CD4-positive, alpha-beta memory T cell (primary cell): ENCODE data around the gene C3orf52. TPM values are rescaled to one million over a fixed set of nuclear protein-coding genes. Genes with fewer than 3 reads are reported as not detected.
A peak's percentile ranks its signal among the peaks of the same experiment; 100 is the strongest.

Experiments used
- CTCF ChIA-PET: fragments of 350-600 bp; sonication (Branson Sonifier 250); formaldehyde crosslinking; loops from one replicate; lab custom pipeline; 2021; ENCODE audit warnings: inconsistent platforms; ENCODE audit not compliant: partially characterized antibody; lab: Charles Lee
- POLR2A ChIA-PET: fragments of 350-600 bp; sonication (Branson Sonifier 250); formaldehyde crosslinking; loops from one replicate; lab custom pipeline; 2021; ENCODE audit not compliant: partially characterized antibody; lab: Charles Lee
- DNase-seq, 5 donors: peaks; one replicate each; pipeline versions ENCODE4 v3.0.0 to v3.0.0-alpha.2; 2020 to 2022; ENCODE audit warnings: mixed read lengths in 1 of 5
- H3K27ac ChIP-seq: one replicate; pipeline ENCODE4 v1.7.0; 2013; ENCODE audit warnings: low read depth, low read length
- H3K27me3 ChIP-seq: 2 replicates; pipeline ENCODE4 v1.7.0; 2013; ENCODE audit warnings: mild to moderate bottlenecking, low read length, moderate library complexity; ENCODE audit not compliant: insufficient read depth
- H3K36me3 ChIP-seq: 2 replicates; pipeline ENCODE4 v1.7.0; 2013; ENCODE audit warnings: mild to moderate bottlenecking, low read length, moderate library complexity; ENCODE audit not compliant: insufficient read depth
- H3K4me1 ChIP-seq: 2 replicates; pipeline ENCODE4 v1.7.0; 2013; ENCODE audit warnings: mild to moderate bottlenecking, low read length, moderate library complexity; ENCODE audit not compliant: insufficient read depth
- H3K4me3 ChIP-seq, 2 donors: one replicate each; pipeline ENCODE4 v1.7.0; 2013; ENCODE audit warnings: low read length in 2 of 2, mild to moderate bottlenecking in 1 of 2
- H3K9me3 ChIP-seq, 2 donors: one replicate each; pipeline ENCODE4 v1.7.0; 2013; ENCODE audit warnings: low read length in 2 of 2, control low read depth in 1 of 2; ENCODE audit not compliant: control insufficient read depth in 1 of 2
- H3K27ac Mint-ChIP-seq, 7 donors: one replicate each; pipeline ENCODE4 v1.8.0; 2020 to 2021; ENCODE audit warnings: mixed read lengths in 7 of 7, mild to moderate bottlenecking in 6 of 7, inconsistent platforms in 3 of 7, moderate library complexity in 3 of 7
- H3K27me3 Mint-ChIP-seq, 2 donors: one replicate each; pipeline ENCODE4 v1.8.0; 2020 to 2021; ENCODE audit warnings: mixed read lengths in 2 of 2
- H3K36me3 Mint-ChIP-seq, 2 donors: one replicate each; pipeline ENCODE4 v1.8.0; 2020 to 2021; ENCODE audit warnings: mixed read lengths in 2 of 2, inconsistent platforms in 1 of 2, mild to moderate bottlenecking in 1 of 2
- H3K4me1 Mint-ChIP-seq, 4 donors: one replicate each; pipeline ENCODE4 v1.8.0; 2020 to 2021; ENCODE audit warnings: mixed read lengths in 4 of 4, mild to moderate bottlenecking in 1 of 4
- H3K4me3 Mint-ChIP-seq, 8 donors: one replicate each; pipeline ENCODE4 v1.8.0; 2020 to 2021; ENCODE audit warnings: mixed read lengths in 8 of 8, mild to moderate bottlenecking in 7 of 8, moderate library complexity in 6 of 8, inconsistent platforms in 3 of 8
- H3K9me3 Mint-ChIP-seq, 8 donors: one replicate each; pipeline ENCODE4 v1.8.0; 2020 to 2021; ENCODE audit warnings: mixed read lengths in 8 of 8, mild to moderate bottlenecking in 5 of 8, inconsistent platforms in 3 of 8, moderate library complexity in 1 of 8
- intact Hi-C: fragments of 100-400 bp; cut with micrococcal nuclease; formaldehyde crosslinking; loops from one replicate; pipeline ENCODE4 v1.15.1; 2023
- polyA plus RNA-seq, 2 donors: library from polyadenylated mRNA; unstranded; fragments of 300-500 nt; fragmentation: Illumina TruSeq; gene quantifications; one replicate each; pipeline ENCODE4 v1.2.3, GENCODE V29; 2021
- total RNA-seq, 2 experiments: library from RNA; stranded (reverse); gene quantifications; one replicate each; pipeline ENCODE4 v1.2.3, GENCODE V29; 2021

The C3orf52 gene
- total and polyA plus RNA-seq, 4 experiments from 2014 or later = 0.47 to 2.3 (median 2.0) TPM

- no peaks in the 10 kb centered on the region for H3K9me3 Mint-ChIP-seq
- peaks cover 0 to 9% of the 10 kb centered on the region in 2 donors for H3K27me3 Mint-ChIP-seq
- Histone ChIP-seq H3K36me3 (no peaks in the 10 kb centered on the region), H3K27ac (no peak overlapping the region), H3K4me1 (peaks cover 25% of the 10 kb centered on the region), H3K4me3 (no peak overlapping the region), H3K9me3 (no peaks in the 10 kb centered on the region), H3K27me3 (no peaks in the 10 kb centered on the region)
- peaks cover 15 to 46% (median 32%) of the 10 kb centered on the region in 4 donors for H3K4me1 Mint-ChIP-seq
- no peak overlapping the region for H3K4me3 Mint-ChIP-seq
- no peaks in the 10 kb centered on the region for H3K36me3 Mint-ChIP-seq
- intact Hi-C loops = no loop called here
- H3K27ac Mint-ChIP-seq = no peak overlapping the region
- DNase-seq = no peak
- CTCF ChIA-PET = interaction anchor here (2.4 kb wide), 1 partner anchor 16 kb away, joined by 6 read pairs; no protein-coding TSS in a partner anchor
- POLR2A ChIA-PET = no interaction called here
These were observed 4.8 kb downstream of the C3orf52 start for GRCh38 chr3:112090887-112091586.

- H3K27ac Mint-ChIP-seq = peak overlapping the region in 2 of 7 donors; percentile 23 to 35
- H3K36me3 Mint-ChIP-seq = no peaks in the 10 kb centered on the region
- H3K4me3 Mint-ChIP-seq = no peak overlapping the region
- H3K4me1 Mint-ChIP-seq = peaks cover 13 to 30% (median 21%) of the 10 kb centered on the region in 4 donors
- no peaks in the 10 kb centered on the region for H3K9me3 Mint-ChIP-seq
- DNase-seq = no peak
- Histone ChIP-seq H3K9me3 (no peaks in the 10 kb centered on the region), H3K27ac (no peak overlapping the region), H3K4me1 (peaks cover 15% of the 10 kb centered on the region), H3K4me3 (no peak overlapping the region), H3K36me3 (no peaks in the 10 kb centered on the region), H3K27me3 (no peaks in the 10 kb centered on the region)
- intact Hi-C loops = no loop called here
- H3K27me3 Mint-ChIP-seq = peaks cover 0 to 9% of the 10 kb centered on the region in 2 donors
- ChIA-PET POLR2A (interaction anchor here (1.8 kb wide), 1 partner anchor 20 kb away, joined by 4 read pairs; no protein-coding TSS in a partner anchor), CTCF (interaction anchor here (1.6 to 2.4 kb wide), 2 partner anchors 15 to 19 kb away, joined by 6 read pairs; no protein-coding TSS in a partner anchor)
These were observed 6.4 kb downstream of the C3orf52 start for GRCh38 chr3:112092496-112093179.

DNA sequence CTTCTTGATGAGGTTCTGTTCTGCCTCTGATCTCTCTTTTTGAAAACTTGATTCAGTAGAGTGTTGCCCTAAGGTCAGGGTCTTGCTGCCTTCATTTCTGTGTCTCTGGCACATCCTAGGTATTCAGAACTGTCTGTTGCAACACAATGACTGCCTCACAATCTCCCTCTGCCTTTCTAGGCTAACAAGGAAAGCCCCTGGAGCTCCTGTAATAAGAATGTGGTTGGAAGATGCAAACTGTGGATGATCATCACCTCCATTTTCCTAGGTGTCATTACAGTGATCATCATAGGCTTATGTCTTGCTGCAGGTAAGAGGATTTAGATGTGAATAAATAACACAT lies 7.0 kb downstream of the C3orf52 start:
- ChIA-PET CTCF (interaction anchor here (1.0 to 2.4 kb wide), 3 partner anchors 14 to 21 kb away, joined by 5 to 6 read pairs (median 6); no protein-coding TSS in a partner anchor), POLR2A (interaction anchor here (1.8 kb wide), 1 partner anchor 21 kb away, joined by 4 read pairs; no protein-coding TSS in a partner anchor)
- intact Hi-C loops = no loop called here
- no peaks in the 10 kb centered on the region for H3K36me3 ChIP-seq
- peaks cover 13 to 25% (median 21%) of the 10 kb centered on the region in 4 donors for H3K4me1 Mint-ChIP-seq
- no peaks in the 10 kb centered on the region for H3K27me3 ChIP-seq
- H3K27ac Mint-ChIP-seq = peak overlapping the region in 1 of 7 donors; percentile 35
- H3K4me1 ChIP-seq = peaks cover 15% of the 10 kb centered on the region
- no peak for DNase-seq
- no peaks in the 10 kb centered on the region for H3K36me3 Mint-ChIP-seq
- H3K27ac ChIP-seq = no peak overlapping the region
- H3K4me3 Mint-ChIP-seq = no peak overlapping the region
- no peaks in the 10 kb centered on the region for H3K9me3 Mint-ChIP-seq
- H3K4me3 ChIP-seq = no peak overlapping the region
- peaks cover 0 to 9% of the 10 kb centered on the region in 2 donors for H3K27me3 Mint-ChIP-seq
- H3K9me3 ChIP-seq = no peaks in the 10 kb centered on the region

DNA sequence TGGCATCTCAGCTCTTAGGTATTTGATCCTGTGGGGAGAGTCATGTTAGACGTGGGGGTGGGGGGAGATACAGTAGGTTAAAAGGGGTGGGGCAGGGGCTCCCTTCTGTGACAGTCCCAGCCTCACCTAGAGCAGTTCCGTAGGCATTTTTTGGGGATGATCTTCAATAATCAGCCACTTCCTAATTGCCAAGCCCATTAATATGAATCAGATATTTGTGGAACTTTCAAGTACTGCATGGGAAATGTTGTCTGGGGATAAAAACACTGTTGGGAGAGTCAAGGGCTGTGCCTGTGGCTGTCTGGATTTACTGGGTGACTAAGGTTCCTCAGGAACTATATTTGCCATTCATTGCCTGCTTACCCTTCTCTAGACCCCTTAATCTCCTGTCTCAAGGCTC lies 9.5 kb downstream of the C3orf52 start:
- H3K27ac Mint-ChIP-seq = no peak overlapping the region
- no peaks in the 10 kb centered on the region for H3K9me3 Mint-ChIP-seq
- no peak overlapping the region for H3K4me3 Mint-ChIP-seq
- CTCF ChIA-PET = no interaction called here
- intact Hi-C loops = no loop called here
- H3K36me3 Mint-ChIP-seq = no peaks in the 10 kb centered on the region
- Histone ChIP-seq H3K27ac (no peak overlapping the region), H3K4me3 (no peak overlapping the region), H3K36me3 (no peaks in the 10 kb centered on the region), H3K4me1 (peaks cover 10% of the 10 kb centered on the region), H3K9me3 (no peaks in the 10 kb centered on the region), H3K27me3 (no peaks in the 10 kb centered on the region)
- DNase-seq = no peak
- H3K4me1 Mint-ChIP-seq = peaks cover 10 to 17% (median 15%) of the 10 kb centered on the region in 4 donors
- POLR2A ChIA-PET = no interaction called here
- peaks cover 0 to 7% of the 10 kb centered on the region in 2 donors for H3K27me3 Mint-ChIP-seq

DNA sequence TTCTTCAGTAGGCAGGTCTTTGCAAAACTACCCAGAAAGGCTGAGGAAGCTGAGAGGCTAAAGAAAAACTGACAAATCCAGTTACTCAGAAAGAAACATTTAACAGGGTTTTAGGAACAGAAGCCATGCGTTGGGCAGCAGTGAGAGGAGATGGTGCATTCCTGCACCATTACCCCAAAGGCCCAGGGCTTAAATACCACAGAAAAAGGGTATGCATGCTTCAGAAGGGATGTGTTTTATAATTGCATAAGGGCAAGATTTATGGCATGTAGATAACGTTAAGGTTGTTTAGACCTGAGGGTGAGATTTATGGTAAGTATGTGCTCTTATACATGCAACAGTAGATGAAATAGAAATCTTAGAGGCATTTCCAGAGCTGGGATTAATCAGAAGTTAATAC lies 10.0 kb downstream of the C3orf52 start:
- no peaks in the 10 kb centered on the region for H3K9me3 Mint-ChIP-seq
- Histone ChIP-seq H3K4me3 (no peak overlapping the region), H3K4me1 (peaks cover 8% of the 10 kb centered on the region), H3K9me3 (no peaks in the 10 kb centered on the region), H3K36me3 (no peaks in the 10 kb centered on the region), H3K27ac (no peak overlapping the region), H3K27me3 (no peaks in the 10 kb centered on the region)
- no peak overlapping the region for H3K27ac Mint-ChIP-seq
- H3K4me1 Mint-ChIP-seq = peaks cover 10 to 14% (median 12%) of the 10 kb centered on the region in 4 donors
- no peaks in the 10 kb centered on the region for H3K36me3 Mint-ChIP-seq
- DNase-seq = no peak
- CTCF ChIA-PET = no interaction called here
- intact Hi-C loops = no loop called here
- POLR2A ChIA-PET = no interaction called here
- no peak overlapping the region for H3K4me3 Mint-ChIP-seq
- peaks cover 0 to 7% of the 10 kb centered on the region in 2 donors for H3K27me3 Mint-ChIP-seq

GRCh38 chr3:112097378-112097777 lies 11.2 kb downstream of the C3orf52 start:
- Mint-ChIP-seq H3K4me1 (peaks cover 9 to 11% (median 10%) of the 10 kb centered on the region in 4 donors), H3K4me3 (no peak overlapping the region), H3K27ac (no peak overlapping the region), H3K9me3 (no peaks in the 10 kb centered on the region), H3K27me3 (peaks cover 0 to 7% of the 10 kb centered on the region in 2 donors), H3K36me3 (no peaks in the 10 kb centered on the region)
- no peak overlapping the region for H3K27ac ChIP-seq
- no peaks in the 10 kb centered on the region for H3K9me3 ChIP-seq
- peaks cover 7% of the 10 kb centered on the region for H3K4me1 ChIP-seq
- H3K36me3 ChIP-seq = no peaks in the 10 kb centered on the region
- no peaks in the 10 kb centered on the region for H3K27me3 ChIP-seq
- ChIA-PET CTCF (interaction anchor here (1.9 kb wide), 1 partner anchor 14 kb away, joined by 8 read pairs; no protein-coding TSS in a partner anchor), POLR2A (no interaction called here)
- DNase-seq = no peak
- no peak overlapping the region for H3K4me3 ChIP-seq
- intact Hi-C loops = no loop called here

DNA sequence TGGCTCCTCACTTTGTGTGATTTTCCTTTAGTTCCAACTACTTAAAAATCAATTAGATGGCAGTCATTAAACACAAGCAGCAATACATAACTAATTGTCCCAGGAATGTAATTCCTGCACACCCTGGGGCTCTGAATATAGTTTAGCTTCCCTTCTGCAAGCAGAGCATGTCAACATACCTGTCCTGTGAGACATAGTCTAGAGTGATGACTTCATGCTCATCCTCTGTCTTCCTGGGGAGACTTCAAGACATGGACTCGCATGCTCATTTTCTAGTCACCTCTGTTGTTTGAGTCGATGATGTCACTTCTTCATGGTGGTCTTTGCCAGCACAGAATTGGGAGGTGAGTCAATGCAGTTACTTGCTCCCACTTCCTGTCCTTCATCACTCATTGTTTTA lies 15.7 kb downstream of the C3orf52 start:
- Mint-ChIP-seq H3K9me3 (no peaks in the 10 kb centered on the region), H3K27ac (no peak overlapping the region), H3K36me3 (peaks cover 0 to 4% of the 10 kb centered on the region in 2 donors), H3K4me3 (no peak overlapping the region), H3K27me3 (peaks cover 0 to 5% of the 10 kb centered on the region in 2 donors), H3K4me1 (no peaks in the 10 kb centered on the region)
- no peaks in the 10 kb centered on the region for H3K9me3 ChIP-seq
- no peaks in the 10 kb centered on the region for H3K27me3 ChIP-seq
- CTCF ChIA-PET = no interaction called here
- no peak for DNase-seq
- intact Hi-C loops = no loop called here
- H3K27ac ChIP-seq = no peak overlapping the region
- no peaks in the 10 kb centered on the region for H3K36me3 ChIP-seq
- POLR2A ChIA-PET = no interaction called here
- no peak overlapping the region for H3K4me3 ChIP-seq
- H3K4me1 ChIP-seq = no peaks in the 10 kb centered on the region
